GM21528 (cell line): ENCODE results near the gene ASB3.
"Not testable (repeated sequence)": the region's sequence is repeated elsewhere in the genome, so short reads cannot be mapped to it uniquely, and the experiment has no call there.

Experiments used
- ATAC-seq: cut with Tn5 transposase; IDR thresholded peaks from one replicate; pipeline ENCODE4 v1.9.1; 2021; ENCODE audit warnings: mild to moderate bottlenecking, moderate library complexity; ENCODE audit not compliant: unreplicated experiment, low FRiP score

Gene ASB3

GRCh38 chr2:53667130-53667529 is 119.6 kb downstream of the ASB3 start:
- ATAC-seq = not testable (repeated sequence)

GRCh38 chr2:53660886-53661285 is 125.9 kb downstream of the ASB3 start:
- no peak for ATAC-seq

GRCh38 chr2:53658474-53658873 is 128.3 kb downstream of the ASB3 start:
- ATAC-seq = not testable (repeated sequence)

GRCh38 chr2:53655256-53655655 is 131.5 kb downstream of the ASB3 start:
- no peak for ATAC-seq

- no peak for ATAC-seq
These were observed 132.4 kb downstream of the ASB3 start for GRCh38 chr2:53654396-53654795.

GRCh38 chr2:53652131-53652530 is 134.6 kb downstream of the ASB3 start:
- ATAC-seq = no peak

GRCh38 chr2:53646788-53647187 is 140.0 kb downstream of the ASB3 start:
- no peak for ATAC-seq

- no peak for ATAC-seq
These were observed 145.5 kb downstream of the ASB3 start for GRCh38 chr2:53641290-53641689.

- ATAC-seq = no peak
These were observed 146.3 kb downstream of the ASB3 start for GRCh38 chr2:53640466-53640865.

- no peak for ATAC-seq
These were observed 150.2 kb downstream of the ASB3 start for GRCh38 chr2:53636596-53636995.

- ATAC-seq = no peak
These were observed 150.6 kb downstream of the ASB3 start for GRCh38 chr2:53636109-53636508.

- ATAC-seq = no peak
These were observed 151.1 kb downstream of the ASB3 start for GRCh38 chr2:53635694-53636093.

- ATAC-seq = no peak
These were observed 153.3 kb downstream of the ASB3 start for GRCh38 chr2:53633441-53633840.

GRCh38 chr2:53632714-53633113 is 154.0 kb downstream of the ASB3 start:
- ATAC-seq = no peak

- ATAC-seq = no peak
These were observed 154.7 kb downstream of the ASB3 start for GRCh38 chr2:53632126-53632460.

GRCh38 chr2:53631313-53632125 is 155.2 kb downstream of the ASB3 start:
- ATAC-seq = no peak

- no peak for ATAC-seq
These were observed 156.6 kb downstream of the ASB3 start for GRCh38 chr2:53630026-53630606.

- ATAC-seq = no peak
These were observed 157.3 kb downstream of the ASB3 start for GRCh38 chr2:53629501-53629900.

GRCh38 chr2:53629001-53629400 is 157.8 kb downstream of the ASB3 start:
- ATAC-seq = no peak

- ATAC-seq = no peak
These were observed 164.6 kb downstream of the ASB3 start for GRCh38 chr2:53622141-53622540.

GRCh38 chr2:53620981-53621380 is 165.8 kb downstream of the ASB3 start:
- ATAC-seq = no peak
